Retina (tissue), 1 donor: ENCODE results near the gene COL12A1.

Source experiments
- DNase-seq: peaks from one replicate; pipeline ENCODE4 v3.0.0-alpha.2; 2016

Gene COL12A1

DNA sequence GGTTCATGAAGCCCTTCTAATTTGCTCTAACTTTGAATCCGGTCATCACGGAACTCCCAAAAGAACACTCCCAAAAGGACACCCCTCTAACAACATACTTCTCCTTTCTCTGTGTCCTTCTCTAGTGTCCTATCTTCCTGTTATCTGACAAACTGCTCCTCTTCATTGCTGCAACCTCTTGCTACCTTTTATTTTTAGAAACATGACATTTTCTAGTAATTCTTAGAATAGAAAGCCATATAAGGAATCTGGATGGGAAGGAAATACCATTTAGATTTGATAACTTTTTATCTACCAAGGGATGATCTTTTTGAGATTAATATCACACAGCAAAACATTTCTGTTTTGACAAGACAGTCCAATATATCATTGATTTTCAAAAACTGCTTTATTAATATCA is 63.1 kb downstream of the COL12A1 start:
- no peak for DNase-seq

DNA sequence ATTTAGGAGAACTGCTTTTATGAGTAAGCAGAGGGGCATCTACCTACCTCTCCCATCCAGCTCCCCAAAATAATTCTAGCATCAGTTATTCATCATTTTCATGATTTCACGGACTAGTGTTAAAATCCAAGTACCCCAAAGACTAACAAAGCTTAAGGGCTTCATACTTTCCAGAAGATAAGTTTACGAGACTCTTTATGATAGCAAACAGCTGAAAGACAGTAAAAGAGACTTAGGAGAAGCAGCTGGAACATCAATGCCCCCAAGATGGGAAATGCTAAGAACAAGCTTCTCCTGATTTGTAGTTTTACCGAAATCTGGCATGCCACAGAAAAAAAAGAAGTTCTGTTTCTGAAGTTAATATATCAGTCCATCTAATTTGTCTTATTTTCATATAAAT is 70.0 kb downstream of the COL12A1 start:
- DNase-seq, result no peak

DNA sequence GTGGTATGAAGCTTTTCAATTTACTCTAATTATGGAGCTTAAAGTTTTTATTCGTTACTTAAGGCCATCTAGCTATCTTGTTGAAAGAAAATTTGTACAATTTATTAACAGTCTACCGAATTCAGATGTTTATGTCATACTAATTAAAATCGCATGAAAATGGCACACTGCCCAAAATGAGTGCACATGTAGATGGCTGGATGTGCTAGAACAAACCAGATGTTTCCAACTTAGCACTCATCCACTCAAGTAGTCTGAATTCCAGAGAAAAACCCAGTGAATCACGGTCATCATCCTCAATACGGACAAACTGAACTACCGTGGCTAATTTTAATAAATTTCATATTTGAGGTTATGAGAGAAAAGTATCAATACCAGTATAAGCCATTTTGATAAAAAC is 70.4 kb downstream of the COL12A1 start:
- no peak for DNase-seq

DNA sequence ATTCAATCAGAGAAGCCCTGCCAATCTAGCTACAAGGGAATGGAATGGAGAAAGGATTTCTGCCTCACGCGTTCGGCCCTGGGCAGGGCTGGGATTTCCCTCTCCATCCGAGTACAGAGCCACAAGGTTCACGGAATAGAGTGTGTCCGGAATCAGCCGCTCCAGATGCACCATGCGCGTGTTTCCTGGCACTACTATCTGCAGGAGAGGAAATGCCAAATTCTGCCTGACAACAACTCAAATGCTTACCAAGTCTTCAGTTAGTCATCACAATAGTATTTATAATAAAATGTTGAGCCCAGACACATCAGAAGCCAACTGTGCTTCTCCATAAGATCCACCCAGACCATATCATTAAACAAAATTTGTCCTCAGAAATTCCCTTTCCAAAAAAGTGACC is 75.1 kb downstream of the COL12A1 start:
- DNase-seq, result no peak

DNA sequence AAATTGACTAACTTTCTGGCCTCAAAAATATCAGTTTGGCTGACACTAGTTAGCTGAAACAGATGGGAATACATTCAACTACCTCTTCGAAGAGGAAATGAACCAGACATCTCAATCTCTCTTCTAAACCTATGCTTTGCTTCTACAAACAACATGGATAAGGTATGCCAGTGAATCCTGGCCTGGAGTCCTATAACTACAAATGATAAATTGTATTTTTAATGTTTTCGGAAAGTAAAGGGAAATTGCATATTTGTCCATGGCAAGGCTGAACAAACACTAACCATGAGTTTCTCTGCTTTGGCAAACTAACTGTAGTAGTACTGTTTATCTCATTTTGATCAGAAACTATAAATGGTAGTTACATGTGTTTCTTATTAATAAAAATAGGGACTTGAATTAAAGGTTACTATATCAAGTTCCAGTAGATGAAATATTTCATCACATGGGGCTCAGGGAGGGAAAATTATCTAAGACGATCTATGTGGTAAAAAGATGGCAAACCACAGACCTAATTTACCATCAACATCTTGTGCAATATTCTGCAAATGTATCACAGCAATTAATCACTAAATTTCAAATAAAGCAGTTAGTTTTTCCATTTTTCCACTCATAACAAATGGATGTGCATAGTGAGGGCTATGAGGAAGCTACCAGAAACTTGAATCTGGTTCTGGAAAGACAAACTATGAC is 76.8 kb downstream of the COL12A1 start:
- DNase-seq, result no peak

DNA sequence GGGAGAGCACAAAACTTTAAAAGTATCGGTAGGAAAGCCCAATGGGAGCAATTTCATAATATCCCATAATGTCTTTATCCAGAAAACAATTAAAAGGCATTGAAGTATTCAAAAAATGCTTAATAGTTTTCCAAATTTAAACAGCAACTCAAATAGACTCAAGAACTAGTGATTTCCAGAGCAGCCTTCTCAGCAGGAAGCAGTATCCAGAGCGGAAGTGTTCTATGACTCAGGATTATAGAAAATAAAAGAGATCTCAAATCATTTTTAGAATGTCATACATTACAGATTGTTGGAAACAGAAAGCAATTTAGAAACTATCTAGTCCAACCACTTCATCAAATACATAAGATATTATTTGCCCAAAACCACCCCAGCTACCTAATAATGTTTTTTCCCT is 79.3 kb downstream of the COL12A1 start:
- DNase-seq, result no peak

DNA sequence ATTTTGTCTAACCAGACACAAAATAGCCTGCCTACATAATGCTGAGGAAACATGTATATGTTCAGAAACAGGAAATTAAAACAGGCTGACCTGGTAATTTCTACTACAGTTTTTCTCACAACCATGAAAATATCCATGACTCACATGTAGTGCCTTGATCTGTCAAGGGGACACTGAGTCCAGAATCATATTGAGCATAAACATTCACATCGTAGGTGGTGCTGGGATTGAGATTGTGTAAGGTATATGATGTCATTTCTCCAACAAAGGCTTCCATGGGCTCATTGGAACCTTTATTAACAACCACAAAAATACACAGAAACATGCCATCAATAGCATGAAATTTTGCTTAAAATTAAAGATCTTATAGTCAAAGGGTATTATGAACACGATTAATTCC is 80.9 kb downstream of the COL12A1 start:
- DNase-seq, result no peak

DNA sequence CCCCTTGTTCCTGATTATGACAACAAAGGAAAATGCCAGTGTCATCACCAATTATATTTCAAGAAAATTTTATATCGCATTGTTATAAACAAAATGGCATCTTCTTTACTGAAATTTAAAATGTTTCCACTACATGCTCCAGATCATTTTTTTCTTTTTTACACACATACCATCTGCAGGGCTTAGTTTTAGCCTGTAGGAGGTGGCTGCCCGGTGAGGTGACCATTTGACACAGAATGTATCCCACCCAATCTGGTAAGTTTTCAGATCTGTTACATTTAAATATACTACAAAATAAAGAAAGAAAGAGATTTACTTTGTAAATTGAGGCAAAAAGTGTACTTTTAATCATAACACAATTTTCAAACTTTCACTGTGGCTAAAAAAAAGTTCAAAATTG is 81.8 kb downstream of the COL12A1 start:
- DNase-seq, result no peak

DNA sequence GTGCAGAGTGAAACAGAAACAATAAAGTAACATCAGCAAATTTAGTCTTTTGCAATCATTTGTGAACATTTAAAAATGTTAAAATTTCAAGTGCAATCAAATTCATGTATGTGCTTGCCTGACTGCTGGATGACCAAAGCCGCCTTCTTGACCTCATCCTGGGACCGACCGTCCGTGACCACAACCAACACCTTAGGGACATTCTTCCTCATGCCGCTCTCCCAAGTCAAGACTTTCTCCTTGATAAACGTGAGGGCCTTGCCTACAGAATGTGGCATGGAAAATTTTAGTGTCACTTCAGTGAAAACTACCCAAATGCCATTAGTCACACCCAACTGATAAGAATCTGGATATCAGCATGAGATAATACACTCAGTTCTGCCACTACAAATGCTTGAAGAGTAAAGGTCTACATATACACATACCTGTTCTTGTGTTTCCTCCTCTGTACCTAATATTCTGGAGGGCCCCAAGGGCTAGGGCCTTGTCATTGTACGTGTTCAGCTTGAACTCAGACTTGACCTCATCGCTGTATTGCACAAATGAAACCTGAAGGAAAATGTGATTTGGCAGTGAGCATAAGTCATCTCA is 86.8 kb downstream of the COL12A1 start:
- DNase-seq, result no peak

DNA sequence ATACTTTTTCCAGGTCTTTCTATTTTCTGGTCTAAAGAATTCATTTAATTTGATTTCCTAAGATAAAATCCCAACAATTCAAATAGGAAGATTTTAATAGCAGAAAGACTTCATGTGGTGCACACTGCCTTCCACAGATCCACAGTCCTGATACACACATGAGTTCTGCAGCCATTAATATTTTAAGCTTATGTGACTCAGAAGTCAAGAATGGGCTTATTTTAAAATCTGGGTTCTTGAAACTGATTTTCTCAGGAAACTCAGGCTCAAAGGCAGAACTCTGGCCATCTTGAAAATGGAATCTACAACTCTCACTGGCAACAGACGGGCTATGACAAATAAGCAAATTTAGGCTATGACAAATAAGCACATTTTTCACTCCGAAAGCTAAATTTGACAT is 88.2 kb downstream of the COL12A1 start:
- no peak for DNase-seq

DNA sequence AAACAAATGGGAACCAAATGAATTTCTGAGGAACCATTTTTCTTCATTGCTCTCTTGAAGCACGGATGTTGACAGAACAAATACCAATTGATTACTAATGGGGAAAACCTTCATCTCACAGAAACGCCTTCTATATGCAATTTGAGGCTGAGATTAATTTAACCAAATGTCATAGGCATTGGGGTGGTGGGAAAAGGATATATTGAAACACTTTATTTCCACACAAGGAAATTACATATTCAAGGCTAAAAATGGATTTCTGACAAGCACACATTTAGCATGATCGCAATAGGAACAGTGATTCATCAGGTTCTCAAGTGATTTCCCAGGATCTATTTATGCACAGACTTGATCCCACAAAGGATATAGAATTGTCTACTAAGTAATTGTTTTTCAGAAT is 88.9 kb downstream of the COL12A1 start:
- no peak for DNase-seq

DNA sequence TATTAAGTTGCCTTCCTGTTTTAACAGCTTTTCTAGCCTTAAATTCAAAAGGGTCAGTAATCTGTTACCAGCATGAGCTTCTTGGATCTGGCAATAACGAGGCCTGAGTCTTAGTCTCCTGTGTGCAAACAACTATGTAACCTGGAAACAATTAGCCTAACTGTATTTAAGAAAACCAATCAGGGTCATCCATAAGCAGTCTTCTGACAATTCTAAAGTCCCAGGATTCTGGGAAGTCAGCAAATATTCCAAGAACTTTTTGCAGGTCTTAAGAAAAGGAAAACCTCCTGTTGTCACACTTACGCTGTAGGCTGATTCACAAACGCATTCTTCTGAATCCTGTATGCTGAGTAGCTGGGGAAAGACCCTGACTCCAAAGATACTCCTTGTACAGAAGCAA is 90.4 kb downstream of the COL12A1 start:
- no peak for DNase-seq

DNA sequence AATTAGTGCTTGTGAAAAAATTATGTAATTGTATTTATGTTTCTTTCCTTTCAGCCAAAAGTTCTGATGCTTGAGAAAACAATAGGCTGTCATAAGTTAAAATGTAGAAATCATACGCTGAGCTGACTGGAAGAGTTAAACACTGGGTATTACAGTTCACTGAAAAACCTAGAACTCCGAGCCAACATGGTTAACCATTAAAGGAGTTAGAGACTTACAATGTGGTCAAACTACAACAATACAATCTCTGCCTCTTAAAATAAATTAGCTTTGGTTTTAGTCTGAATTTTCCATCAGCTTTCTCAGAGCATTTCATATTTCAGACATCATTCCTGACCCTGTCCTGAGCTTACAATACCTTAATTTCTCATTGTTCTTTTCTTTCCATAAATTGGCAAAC is 91.0 kb downstream of the COL12A1 start:
- DNase-seq, result no peak

DNA sequence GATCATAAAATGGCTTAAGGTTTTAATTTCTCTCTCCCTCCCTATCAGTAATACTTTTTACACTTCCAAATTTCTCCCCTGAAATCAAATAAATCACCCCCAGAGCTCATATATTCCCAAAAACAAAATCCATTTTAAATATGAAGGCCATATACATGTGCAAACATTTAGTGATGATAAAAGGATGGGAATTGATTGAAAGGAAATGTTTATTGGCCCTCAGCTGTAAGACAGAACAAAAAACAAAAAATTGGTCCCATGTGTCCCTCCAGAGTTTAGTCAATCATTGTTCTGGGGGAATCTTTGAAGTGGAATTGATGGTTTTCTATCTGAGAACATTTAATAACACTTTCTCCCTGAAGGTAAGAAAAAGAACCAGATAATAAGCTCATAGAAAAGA is 91.7 kb downstream of the COL12A1 start:
- no peak for DNase-seq

DNA sequence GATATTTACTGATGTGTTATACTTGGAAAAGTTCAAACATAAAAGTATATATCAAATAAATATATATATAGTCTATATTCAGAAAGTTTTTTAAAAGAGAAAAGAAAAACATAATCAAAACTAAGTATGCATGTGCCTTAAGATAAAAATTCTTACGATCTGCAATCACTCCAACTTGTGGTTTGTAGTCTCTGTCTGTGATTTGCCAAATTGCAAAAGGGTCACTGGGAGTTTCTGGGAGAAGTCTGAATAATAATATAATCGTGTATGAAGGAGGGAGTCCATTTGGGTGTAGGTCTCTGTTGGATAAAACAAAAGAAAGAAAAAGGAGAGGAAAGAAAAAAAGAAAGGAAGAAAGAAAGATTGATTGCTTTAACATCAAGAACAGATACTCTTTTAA is 92.4 kb downstream of the COL12A1 start:
- no peak for DNase-seq

DNA sequence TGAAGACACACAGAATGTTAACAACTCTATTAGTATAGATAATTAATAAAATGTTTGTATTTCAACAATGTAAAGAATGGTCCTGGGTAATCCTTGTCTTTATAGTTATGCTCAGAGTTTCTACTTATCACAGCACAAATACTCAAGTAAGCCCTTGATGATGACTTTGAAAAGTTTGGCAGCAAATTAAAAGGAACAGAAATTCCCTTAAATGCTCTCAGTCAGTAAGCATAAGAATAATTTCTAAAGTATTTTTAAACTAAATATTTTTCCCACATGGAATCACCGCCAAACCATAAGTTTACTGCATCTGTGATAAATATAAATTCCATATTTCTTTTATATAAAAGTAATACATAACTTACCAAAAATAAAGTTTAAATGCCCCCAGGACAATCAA is 96.1 kb downstream of the COL12A1 start:
- no peak for DNase-seq

DNA sequence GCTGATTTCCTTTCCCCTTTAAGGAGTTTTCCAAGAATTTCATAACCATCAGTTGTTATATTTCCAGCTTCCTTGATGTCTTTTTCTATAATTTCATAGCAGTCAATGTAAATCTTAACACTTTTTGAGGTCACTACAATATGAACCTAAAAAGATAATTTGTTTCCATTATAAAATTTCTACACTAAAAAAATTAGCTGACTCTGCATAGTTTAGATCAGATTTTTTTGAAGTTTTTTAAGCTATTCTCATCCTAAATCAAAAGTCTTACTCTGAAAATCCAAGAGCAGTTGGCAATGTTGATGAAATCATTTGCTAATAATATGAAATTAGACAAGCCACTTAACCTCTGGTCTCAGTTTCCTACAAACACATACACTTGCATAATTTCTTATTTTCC is 96.8 kb downstream of the COL12A1 start:
- DNase-seq, result no peak

DNA sequence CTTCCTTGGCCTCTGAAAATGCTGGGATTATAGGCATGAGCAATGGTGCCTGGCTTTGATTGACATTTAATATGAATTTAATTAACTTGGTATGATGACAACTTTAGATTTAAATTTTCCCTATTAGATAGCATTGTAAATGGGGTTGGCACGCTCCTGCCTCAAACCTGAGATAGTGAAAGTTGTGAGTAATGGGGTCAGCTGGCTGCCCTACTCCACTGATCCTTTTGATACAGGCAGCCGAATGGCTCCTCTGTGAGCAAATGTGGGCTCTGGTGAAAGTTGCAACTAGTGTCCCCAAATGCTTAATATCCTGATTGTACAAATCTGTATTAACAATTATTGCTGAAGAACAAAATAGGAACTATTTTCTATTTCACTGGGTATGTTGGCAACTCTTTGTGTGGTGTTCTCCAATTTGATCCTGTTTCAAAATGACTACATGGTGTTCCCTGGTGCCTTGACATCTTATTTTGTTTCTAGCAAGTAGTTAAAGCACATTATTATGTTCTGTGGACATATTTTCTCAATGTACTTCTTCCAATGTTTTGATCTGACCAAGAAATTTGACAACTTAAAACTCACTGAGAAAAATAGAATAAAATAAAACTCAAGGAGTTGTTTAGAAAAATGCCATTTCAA is 97.4 kb downstream of the COL12A1 start:
- DNase-seq, result no peak

DNA sequence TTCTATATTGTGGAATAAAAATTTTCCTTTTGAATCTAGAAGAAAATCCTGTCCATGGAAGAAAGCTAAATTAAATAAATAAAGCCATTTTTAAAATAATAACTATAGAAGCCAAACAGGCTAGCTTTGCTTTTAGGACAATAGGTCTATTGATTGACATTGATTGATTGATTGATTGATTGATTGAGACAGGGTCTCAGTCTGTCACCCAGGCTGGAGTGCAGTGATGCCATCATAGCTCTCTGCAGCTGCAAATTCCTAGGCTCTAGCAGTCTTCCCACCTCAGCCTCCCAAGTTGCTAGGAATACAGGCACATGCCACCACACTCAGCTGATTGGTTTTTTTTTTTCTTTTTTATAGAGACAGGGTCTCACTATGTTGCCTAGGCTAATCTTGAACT is 97.9 kb downstream of the COL12A1 start:
- DNase-seq, result no peak

DNA sequence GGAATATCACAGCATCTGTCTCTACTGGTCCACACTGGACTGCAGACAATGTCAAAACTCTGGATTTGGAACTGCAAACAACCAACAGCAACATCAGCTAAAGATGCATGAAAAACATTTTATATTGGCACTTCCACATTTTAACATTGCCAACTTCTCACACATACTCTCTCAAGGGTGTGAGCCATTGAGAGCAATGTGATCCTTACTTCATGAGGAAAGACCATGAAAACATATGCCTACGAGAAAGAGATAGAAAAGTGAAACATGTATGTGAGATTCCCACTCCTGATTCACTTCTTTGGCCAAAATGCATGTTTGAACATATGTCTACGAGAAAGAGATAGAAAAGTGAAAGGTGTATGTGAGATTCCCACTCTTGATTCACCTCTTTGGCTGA is 99.4 kb downstream of the COL12A1 start:
- DNase-seq, result no peak

DNA sequence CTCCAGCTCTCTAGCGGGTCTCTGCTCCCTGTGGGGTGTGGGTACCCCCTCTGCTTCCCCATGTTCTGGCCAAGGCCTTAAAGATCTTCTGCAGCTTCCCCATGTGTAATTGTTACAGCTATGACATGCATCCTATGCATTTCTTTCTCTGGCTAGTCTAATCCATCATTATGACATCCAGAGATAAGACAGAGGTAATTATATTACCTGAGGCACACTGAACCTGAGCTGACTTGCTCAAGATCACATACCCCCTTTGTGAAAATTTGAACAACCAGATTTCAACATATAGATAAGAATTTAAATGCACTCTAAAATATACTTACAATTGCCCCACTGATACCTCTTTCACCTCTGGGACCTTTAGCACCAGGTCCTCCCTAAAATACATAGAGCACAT is 102.4 kb downstream of the COL12A1 start:
- no peak for DNase-seq

DNA sequence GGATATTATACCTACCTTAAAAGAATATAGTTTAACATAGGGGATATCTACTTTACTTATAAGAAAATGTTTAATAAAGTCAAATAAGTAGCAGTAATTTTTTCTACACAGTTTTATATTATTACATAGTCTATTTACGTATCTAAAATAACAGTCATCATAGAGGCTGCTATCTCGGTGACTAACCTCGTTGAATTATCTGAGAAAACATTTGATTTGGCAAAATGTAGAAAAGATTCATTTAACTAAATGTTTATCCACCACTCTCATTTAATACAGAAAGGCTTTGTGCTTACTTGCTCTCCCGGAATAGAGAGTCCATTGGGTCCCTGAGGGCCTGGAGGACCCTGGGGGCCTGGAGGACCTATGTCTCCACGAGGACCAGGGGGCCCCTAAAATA is 103.6 kb downstream of the COL12A1 start:
- no peak for DNase-seq

DNA sequence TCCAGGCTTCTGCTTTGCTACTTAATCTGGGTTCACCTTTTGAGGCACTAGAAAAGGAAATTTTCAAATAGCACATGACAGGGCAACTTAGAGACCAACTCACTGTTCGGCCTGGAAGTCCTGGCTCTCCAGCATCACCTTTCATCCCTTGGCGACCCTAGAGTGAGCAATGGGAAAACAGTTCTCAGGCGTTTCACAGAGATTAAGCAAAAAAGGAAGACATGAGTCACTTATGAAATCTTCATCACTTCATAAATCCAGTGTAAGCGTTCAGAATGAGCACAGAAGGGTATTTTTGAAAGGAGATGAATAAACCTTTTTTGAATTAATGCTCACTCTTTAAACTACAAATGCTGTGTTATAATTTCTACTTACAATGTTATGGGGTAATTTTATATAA is 104.0 kb downstream of the COL12A1 start:
- no peak for DNase-seq

DNA sequence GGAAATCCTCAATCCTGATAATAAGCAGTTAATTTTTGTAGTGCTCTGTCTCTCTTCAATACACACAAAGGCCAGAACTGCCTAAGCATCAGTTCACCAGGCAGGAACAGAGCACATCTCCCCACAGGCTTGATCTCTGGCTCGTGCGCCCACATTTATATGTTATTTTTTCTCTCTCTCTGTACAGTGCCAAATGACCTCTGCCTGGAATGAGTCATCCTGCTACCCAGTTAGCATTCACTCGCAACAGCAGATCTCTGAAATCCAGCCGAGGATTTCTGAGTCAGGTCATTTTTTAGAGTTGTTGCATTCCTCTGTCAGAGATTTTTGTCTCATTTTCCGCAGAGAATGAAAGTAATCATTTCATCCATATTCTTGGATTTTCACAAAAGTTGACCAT is 107.1 kb downstream of the COL12A1 start:
- DNase-seq, result no peak

DNA sequence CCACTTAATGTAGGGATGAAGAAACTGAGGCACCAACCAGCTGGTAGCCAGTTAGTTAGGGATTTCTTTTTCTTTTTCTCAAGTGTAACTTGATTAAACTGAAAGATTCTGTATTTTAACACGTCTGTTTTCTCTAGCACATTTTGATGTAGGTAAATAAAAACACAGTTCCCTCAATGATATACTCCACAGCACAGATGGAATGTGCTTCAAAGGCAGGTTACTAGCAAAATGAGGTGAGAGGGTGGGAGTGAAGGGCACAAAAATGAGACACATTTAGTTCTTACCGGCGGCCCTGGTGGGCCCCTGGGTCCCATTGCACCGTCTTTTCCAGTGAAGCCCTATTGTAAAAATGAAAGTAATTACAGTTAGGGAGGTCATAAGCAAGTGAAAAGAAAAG is 108.9 kb downstream of the COL12A1 start:
- DNase-seq, result no peak
